Common myeloid progenitor, CD34-positive (primary cell): ENCODE data around the gene IGF2.

Source experiments
- CTCF ChIA-PET: fragments of 350-600 bp; sonication (Branson Sonifier 250); formaldehyde crosslinking; loops from one replicate; lab custom pipeline; 2021; ENCODE audit warnings: antibody characterized with exemption; lab: Charles Lee
- POLR2A ChIA-PET: fragments of 350-600 bp; sonication (Branson Sonifier 250); formaldehyde crosslinking; loops from one replicate; lab custom pipeline; 2021; ENCODE audit warnings: antibody characterized with exemption; lab: Charles Lee
- DNase-seq, 3 donors: peaks; one replicate each; pipeline versions ENCODE4 v3.0.0 to v3.0.0-alpha.2; 2013
- H3K27ac ChIP-seq, 2 experiments: 1 replicate in 1 of 2; 2 replicates in 1 of 2; pipeline ENCODE4 v1.7.0; 2013; ENCODE audit warnings: inconsistent platforms in 2 of 2, low read length in 2 of 2, mild to moderate bottlenecking in 2 of 2, low read depth in 1 of 2, moderate library complexity in 1 of 2; ENCODE audit not compliant: severe bottlenecking in 2 of 2, insufficient read depth in 1 of 2, poor library complexity in 1 of 2
- H3K27me3 ChIP-seq, 5 experiments: replicated peaks in 2 of 5; 1 replicate in 3 of 5; 2 replicates in 2 of 5; pipeline versions ENCODE4 v1.6.1 to v1.7.0; 2013; ENCODE audit warnings: low read length in 4 of 5, mild to moderate bottlenecking in 2 of 5, moderate library complexity in 2 of 5, inconsistent platforms in 1 of 5; ENCODE audit not compliant: insufficient read depth in 5 of 5, control insufficient read depth in 4 of 5
- H3K36me3 ChIP-seq, 4 experiments: 1 replicate in 2 of 4; 2 replicates in 2 of 4; pipeline versions ENCODE4 v1.6.1 to v1.7.0; 2013; ENCODE audit warnings: low read length in 3 of 4, control low read depth in 1 of 4, mild to moderate bottlenecking in 1 of 4; ENCODE audit not compliant: control insufficient read depth in 4 of 4, insufficient read depth in 4 of 4
- H3K4me1 ChIP-seq, 4 experiments: 1 replicate in 3 of 4; 2 replicates in 1 of 4; pipeline versions ENCODE4 v1.6.1 to v1.7.1; 2013; ENCODE audit warnings: low read length in 3 of 4, mild to moderate bottlenecking in 3 of 4, control low read depth in 1 of 4, inconsistent platforms in 1 of 4, moderate library complexity in 1 of 4; ENCODE audit not compliant: control insufficient read depth in 4 of 4, insufficient read depth in 4 of 4; ENCODE audit errors: control extremely low read depth in 1 of 4
- H3K4me3 ChIP-seq, 7 experiments: 1 replicate in 4 of 7; 2 replicates in 3 of 7; pipeline versions ENCODE4 v1.5.1 to v1.7.0; 2013; ENCODE audit warnings: mild to moderate bottlenecking in 7 of 7, low read length in 6 of 7, moderate library complexity in 6 of 7, inconsistent platforms in 2 of 7, low read depth in 2 of 7, control low read depth in 1 of 7; ENCODE audit not compliant: insufficient read depth in 4 of 7, control insufficient read depth in 1 of 7; ENCODE audit errors: extremely low read depth in 1 of 7
- H3K9me3 ChIP-seq, 5 experiments: 1 replicate in 4 of 5; 2 replicates in 1 of 5; pipeline versions ENCODE4 v1.6.1 to v1.7.1; 2013; ENCODE audit warnings: low read length in 4 of 5, mild to moderate bottlenecking in 2 of 5, inconsistent platforms in 1 of 5, low read depth in 1 of 5, moderate library complexity in 1 of 5; ENCODE audit not compliant: control insufficient read depth in 4 of 5, insufficient read depth in 2 of 5; ENCODE audit errors: control extremely low read depth in 1 of 5
- WGBS: methylation state at CpG from one replicate; pipeline ENCODE4 v1.1.5; 2013; ENCODE audit not compliant: insufficient coverage; 5-methylcytosine and 5-hydroxymethylcytosine counted together

Gene IGF2

DNA sequence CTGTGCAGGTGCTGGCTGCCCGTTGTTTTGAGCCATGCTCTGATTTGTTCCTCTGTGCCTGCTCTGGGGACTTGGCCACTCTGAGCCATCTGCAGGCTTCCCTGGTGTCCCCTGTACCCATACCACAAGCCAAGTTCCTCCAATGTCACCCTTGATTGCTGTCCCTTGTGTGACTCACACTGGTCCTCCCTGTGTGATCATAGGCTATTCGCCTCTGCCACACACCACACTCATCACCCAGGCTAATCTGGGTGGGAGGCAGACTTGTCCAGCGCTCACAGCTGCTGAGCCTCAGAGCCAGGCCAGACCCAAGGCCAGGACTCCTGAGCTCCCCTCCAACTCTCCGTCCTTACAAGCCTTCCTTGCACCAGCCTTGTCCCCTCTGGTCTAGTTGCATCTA is 31.7 kb downstream of the IGF2 start:
- Histone ChIP-seq H3K27ac (no peak overlapping the region), H3K36me3 (no peaks in the 10 kb centered on the region), H3K4me1 (peaks cover 0 to 31% (median 21%) of the 10 kb centered on the region in 4 experiments), H3K4me3 (no peak overlapping the region), H3K9me3 (no peaks in the 10 kb centered on the region), H3K27me3 (peaks cover 0 to 3% (median 0%) of the 10 kb centered on the region in 5 experiments)
- ChIA-PET CTCF (interaction anchor here (0.5 kb wide), 1 partner anchor 461 kb away, joined by 3 read pairs; no protein-coding TSS in a partner anchor), POLR2A (no interaction called here)
- no peak for DNase-seq
- WGBS: 96% methylated on average over 4 of the region's 4 CpGs

DNA sequence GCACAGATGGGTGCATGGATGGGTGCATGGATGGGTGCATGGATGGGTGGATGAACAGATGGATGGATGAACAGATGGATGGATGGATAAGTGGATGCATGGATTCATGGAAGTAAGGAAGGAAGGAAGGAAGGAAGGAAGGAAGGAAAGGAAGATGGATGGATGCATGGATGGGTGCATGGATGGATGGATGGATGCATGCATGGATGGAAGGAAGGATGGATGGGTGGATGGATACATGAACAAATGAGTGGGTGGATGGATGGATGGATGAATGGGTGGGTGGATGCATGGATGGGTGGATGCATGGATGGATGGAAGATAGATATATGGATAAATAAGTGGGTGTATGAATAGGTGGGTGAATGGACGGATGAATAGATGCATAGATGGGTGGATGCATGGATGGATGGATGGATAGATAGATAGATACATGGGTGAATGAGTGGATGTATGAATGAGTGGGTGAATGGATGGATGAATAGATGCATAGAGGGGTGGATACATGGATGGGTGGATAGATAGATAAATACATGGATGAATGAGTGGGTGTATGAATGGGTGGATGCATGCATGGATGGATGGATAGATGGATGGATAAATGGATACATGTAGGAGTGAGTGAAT is 32.5 kb downstream of the IGF2 start:
- no peaks in the 10 kb centered on the region for H3K36me3 ChIP-seq
- ChIA-PET CTCF (no interaction called here), POLR2A (no interaction called here)
- H3K27me3 ChIP-seq: peaks cover 0 to 3% (median 0%) of the 10 kb centered on the region in 5 experiments
- H3K9me3 ChIP-seq: no peaks in the 10 kb centered on the region
- no peak overlapping the region for H3K4me3 ChIP-seq
- WGBS: 100% methylated on average over 1 of the region's 1 CpG
- DNase-seq: no peak
- H3K4me1 ChIP-seq: peaks cover 0 to 33% (median 22%) of the 10 kb centered on the region in 4 experiments
- H3K27ac ChIP-seq: no peak overlapping the region

DNA sequence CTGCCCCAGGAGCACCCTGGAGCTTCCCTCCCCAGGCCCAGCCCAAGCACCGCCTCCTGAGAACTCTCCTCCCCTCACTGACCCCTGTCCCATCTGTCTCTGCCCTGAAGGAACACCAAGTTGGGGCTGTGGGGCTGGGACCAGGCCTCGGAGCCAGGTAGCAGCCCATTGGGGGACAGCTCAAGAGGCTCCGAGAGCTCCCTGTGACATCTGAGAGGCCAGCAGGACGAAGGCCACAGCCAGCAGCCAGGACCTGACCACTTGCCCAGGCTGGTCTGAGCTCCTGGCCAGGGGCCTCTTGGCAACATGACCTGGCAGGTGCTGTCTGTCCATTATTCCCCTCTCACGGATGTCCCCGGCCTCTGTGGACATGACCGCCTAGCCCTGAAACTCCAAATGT is 33.7 kb downstream of the IGF2 start:
- WGBS: 99% methylated on average over 6 of the region's 7 CpGs
- no peak overlapping the region for H3K4me3 ChIP-seq
- POLR2A ChIA-PET: interaction anchor here (0.6 to 0.7 kb wide), 2 partner anchors 12 to 14 kb away, joined by 3 read pairs; no protein-coding TSS in a partner anchor

DNA sequence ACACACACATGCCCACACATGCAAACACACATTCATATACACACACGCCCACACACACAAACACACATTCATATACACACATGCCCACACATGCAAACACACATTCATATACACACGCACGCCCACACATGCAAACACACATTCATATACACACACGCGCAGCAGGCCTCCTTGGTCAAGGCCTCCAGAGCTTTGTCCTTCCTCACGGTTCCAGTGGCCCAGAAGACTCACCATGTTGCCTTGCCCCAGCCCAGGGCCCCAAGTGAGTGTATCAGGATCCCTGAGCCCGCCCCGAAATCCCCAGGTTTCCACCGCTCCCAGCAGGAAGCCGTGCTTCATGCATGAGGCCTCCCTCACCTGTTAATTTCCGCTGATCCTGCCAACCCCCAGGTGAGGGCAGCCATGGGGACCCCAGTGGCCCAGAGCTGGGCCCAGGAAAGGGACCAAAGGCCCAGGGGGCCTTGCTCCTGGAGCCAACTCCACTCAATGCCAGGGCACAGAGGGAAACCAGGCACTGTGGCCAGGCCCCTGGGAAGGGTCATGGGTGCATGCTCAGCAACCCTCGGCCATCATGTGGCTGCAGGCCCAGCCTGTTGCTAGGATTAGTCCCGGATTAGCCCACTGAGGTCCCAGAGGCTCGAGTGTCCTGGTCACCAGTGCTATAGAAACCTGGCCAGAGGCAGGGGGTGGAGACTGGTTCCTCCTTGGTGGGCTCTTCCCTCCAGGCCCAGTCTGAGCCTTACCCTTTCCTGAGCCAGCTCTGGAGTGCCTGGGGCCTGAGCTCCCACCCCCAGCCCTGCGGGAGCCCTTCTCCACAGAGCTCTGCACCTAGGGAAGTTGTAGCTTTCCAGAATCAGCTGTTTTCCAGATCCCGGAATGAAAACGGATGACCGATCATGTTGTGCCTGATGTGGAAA is 34.4 kb downstream of the IGF2 start:
- ChIA-PET POLR2A (interaction anchor here (0.6 to 0.7 kb wide), 2 partner anchors 11 to 15 kb away, joined by 3 read pairs; no protein-coding TSS in a partner anchor), CTCF (interaction anchor here (1.9 kb wide), 1 partner anchor 51 kb away, joined by 7 read pairs; no protein-coding TSS in a partner anchor)
- Histone ChIP-seq H3K27me3 (peaks cover 0 to 3% (median 0%) of the 10 kb centered on the region in 5 experiments), H3K36me3 (no peaks in the 10 kb centered on the region), H3K4me1 (peaks cover 0 to 23% (median 17%) of the 10 kb centered on the region in 4 experiments), H3K4me3 (no peak overlapping the region), H3K9me3 (no peaks in the 10 kb centered on the region), H3K27ac (no peak overlapping the region)
- no peak for DNase-seq
- 94% methylated on average over 18 of the region's 18 CpGs for WGBS

More for the DNA sequence above, 33.7 kb downstream of the IGF2 start:
- Histone ChIP-seq H3K27ac (no peak overlapping the region), H3K36me3 (no peaks in the 10 kb centered on the region), H3K4me1 (peaks cover 0 to 30% (median 20%) of the 10 kb centered on the region in 4 experiments), H3K9me3 (no peaks in the 10 kb centered on the region), H3K27me3 (peaks cover 0 to 3% (median 0%) of the 10 kb centered on the region in 5 experiments)
- CTCF ChIA-PET: interaction anchor here (1.9 kb wide), 1 partner anchor 50 kb away, joined by 7 read pairs; no protein-coding TSS in a partner anchor
- no peak for DNase-seq

DNA sequence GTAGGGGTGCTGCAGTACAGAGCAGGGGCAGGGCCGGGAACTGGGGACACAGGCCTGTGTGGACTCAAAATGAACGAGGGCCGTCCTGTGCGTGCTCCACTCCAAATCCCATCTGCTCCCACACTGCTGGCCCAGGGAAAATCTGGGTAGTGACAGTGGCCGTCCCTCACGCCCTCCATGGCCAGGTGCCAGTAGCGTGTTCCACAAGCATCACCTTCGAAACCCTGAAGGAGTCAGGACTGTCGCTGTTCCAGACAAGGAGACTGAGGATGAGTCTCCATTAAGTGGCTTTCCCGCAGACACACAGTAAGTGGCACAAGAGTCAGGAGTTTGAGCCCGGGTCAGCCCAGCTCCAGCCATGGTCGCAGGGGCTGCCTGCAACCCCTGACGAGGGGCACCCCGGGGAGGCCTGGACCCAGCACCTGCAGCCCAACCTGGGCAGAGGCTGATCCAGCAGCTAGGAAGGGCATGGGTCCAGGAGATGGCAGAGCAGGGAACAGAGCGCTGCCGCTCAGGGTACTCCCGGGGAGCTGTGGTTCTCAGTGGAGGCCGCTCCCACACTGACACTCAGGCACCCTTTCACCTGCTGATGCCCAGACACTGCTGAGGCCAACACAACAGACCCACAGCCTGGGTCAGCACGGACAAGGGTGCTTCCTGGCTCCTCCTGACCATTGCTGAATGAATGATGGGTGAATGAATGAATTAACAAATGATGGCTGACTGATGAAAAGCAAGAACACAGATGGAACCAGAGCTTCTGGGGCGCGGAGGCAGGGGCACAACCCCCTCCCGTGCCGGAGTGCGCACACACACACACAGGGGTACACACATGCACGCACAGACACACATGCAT is 35.3 kb downstream of the IGF2 start:
- DNase-seq: no peak
- POLR2A ChIA-PET: no interaction called here
- no peak overlapping the region for H3K4me3 ChIP-seq
- no peaks in the 10 kb centered on the region for H3K36me3 ChIP-seq
- H3K27me3 ChIP-seq: peaks cover 0 to 3% (median 0%) of the 10 kb centered on the region in 5 experiments
- H3K27ac ChIP-seq: no peak overlapping the region
- 96% methylated on average over 22 of the region's 25 CpGs for WGBS
- H3K9me3 ChIP-seq: no peaks in the 10 kb centered on the region
- CTCF ChIA-PET: interaction anchor here (0.8 to 1.9 kb wide), 2 partner anchors 29 to 52 kb away, joined by 3 to 7 read pairs; no protein-coding TSS in a partner anchor
- peaks cover 0 to 17% (median 10%) of the 10 kb centered on the region in 4 experiments for H3K4me1 ChIP-seq

DNA sequence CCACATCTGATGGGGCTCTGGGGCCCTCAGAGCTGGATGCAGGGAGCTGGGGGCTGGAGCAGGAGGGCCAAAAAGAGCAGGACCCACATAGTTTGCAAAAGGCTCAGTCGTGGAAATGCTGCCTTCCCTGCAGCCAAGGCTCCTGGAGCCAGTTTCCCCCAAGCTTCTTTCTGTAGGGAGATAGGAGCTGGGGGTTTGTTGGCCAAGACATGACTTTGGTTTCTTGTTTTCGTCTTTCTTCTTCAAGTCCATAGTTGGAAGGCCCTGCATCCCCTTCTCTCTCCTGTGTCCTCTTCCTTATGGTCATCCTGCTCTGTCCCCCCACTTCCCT is 36.3 kb downstream of the IGF2 start:
- Histone ChIP-seq H3K27me3 (peaks cover 0 to 3% (median 3%) of the 10 kb centered on the region in 5 experiments), H3K4me1 (peaks cover 0 to 10% (median 6%) of the 10 kb centered on the region in 4 experiments), H3K36me3 (no peaks in the 10 kb centered on the region), H3K4me3 (no peak overlapping the region), H3K27ac (no peak overlapping the region), H3K9me3 (no peaks in the 10 kb centered on the region)
- POLR2A ChIA-PET: no interaction called here
- CTCF ChIA-PET: no interaction called here
- DNase-seq: no peak
- WGBS: 67% methylated on average over 1 of the region's 2 CpGs
